Measurements from ENCODE around the gene MGAT5. TPM values are rescaled to one million over a fixed set of nuclear protein-coding genes. Genes with fewer than 3 reads are reported as not detected.

The MGAT5 gene
- total RNA-seq, 4 donors from 2014 or later: 16.3 to 37.8 (median 32.5) TPM

- H3K4me3 ChIP-seq (ENCODE audit: low read depth, poor library complexity, severe bottlenecking): no peak overlapping the region
- peak in 1 of 2 donors; percentile 53 for DNase-seq (ENCODE audit: low spot score in 2 of 2)
- TF ChIP-seq, protein P1, sequence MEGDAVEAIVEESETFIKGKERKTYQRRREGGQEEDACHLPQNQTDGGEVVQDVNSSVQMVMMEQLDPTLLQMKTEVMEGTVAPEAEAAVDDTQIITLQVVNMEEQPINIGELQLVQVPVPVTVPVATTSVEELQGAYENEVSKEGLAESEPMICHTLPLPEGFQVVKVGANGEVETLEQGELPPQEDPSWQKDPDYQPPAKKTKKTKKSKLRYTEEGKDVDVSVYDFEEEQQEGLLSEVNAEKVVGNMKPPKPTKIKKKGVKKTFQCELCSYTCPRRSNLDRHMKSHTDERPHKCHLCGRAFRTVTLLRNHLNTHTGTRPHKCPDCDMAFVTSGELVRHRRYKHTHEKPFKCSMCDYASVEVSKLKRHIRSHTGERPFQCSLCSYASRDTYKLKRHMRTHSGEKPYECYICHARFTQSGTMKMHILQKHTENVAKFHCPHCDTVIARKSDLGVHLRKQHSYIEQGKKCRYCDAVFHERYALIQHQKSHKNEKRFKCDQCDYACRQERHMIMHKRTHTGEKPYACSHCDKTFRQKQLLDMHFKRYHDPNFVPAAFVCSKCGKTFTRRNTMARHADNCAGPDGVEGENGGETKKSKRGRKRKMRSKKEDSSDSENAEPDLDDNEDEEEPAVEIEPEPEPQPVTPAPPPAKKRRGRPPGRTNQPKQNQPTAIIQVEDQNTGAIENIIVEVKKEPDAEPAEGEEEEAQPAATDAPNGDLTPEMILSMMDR (IDR thresholded peaks at IDR 0.05): no peak
- no peak for TF ChIP-seq POLR2A (IDR thresholded peaks at IDR 0.05)
- WGBS, 2 donors: 94 to 96% methylated on average over 7 of the region's 7 CpGs
- intact Hi-C loops (cut with DNase I; ENCODE audit: low total_unique reads): no loop called here
Measured at GRCh38 chr2:134457353-134457752, 203.5 kb downstream of the MGAT5 start.

GRCh38 chr2:134457765-134458472 is 204.0 kb downstream of the MGAT5 start:
- intact Hi-C loops (cut with DNase I; ENCODE audit: low total_unique reads): no loop called here
- peak in 1 of 2 donors; percentile 66 for DNase-seq (ENCODE audit: low spot score in 2 of 2)
- no peak overlapping the region for H3K4me3 ChIP-seq (ENCODE audit: low read depth, poor library complexity, severe bottlenecking)
- no peak for TF ChIP-seq POLR2A (IDR thresholded peaks at IDR 0.05)
- TF ChIP-seq, protein P1 (IDR thresholded peaks at IDR 0.05): no peak
- WGBS, 2 donors: 83 to 87% methylated on average over 18 of the region's 18 CpGs

GRCh38 chr2:134458473-134458853 is 204.6 kb downstream of the MGAT5 start:
- 85 to 94% methylated on average over 6 of the region's 6 CpGs for WGBS, 2 donors
- intact Hi-C loops (cut with DNase I; ENCODE audit: low total_unique reads): no loop called here
- no peak overlapping the region for H3K4me3 ChIP-seq (ENCODE audit: low read depth, poor library complexity, severe bottlenecking)
- DNase-seq (ENCODE audit: low spot score in 2 of 2): no peak
- TF ChIP-seq POLR2A (IDR thresholded peaks at IDR 0.05): no peak
- TF ChIP-seq, protein P1 (IDR thresholded peaks at IDR 0.05): no peak

- TF ChIP-seq, protein P1 (IDR thresholded peaks at IDR 0.05): no peak
- TF ChIP-seq POLR2A (IDR thresholded peaks at IDR 0.05): no peak
- intact Hi-C loops (cut with DNase I; ENCODE audit: low total_unique reads): no loop called here
- no peak overlapping the region for H3K4me3 ChIP-seq (ENCODE audit: low read depth, poor library complexity, severe bottlenecking)
- peak in 1 of 2 donors; percentile 43 for DNase-seq (ENCODE audit: low spot score in 2 of 2)
- 88 to 93% methylated on average over 10 of the region's 10 CpGs for WGBS, 2 donors
Measured at GRCh38 chr2:134458950-134459349, 205.1 kb downstream of the MGAT5 start.

DNA sequence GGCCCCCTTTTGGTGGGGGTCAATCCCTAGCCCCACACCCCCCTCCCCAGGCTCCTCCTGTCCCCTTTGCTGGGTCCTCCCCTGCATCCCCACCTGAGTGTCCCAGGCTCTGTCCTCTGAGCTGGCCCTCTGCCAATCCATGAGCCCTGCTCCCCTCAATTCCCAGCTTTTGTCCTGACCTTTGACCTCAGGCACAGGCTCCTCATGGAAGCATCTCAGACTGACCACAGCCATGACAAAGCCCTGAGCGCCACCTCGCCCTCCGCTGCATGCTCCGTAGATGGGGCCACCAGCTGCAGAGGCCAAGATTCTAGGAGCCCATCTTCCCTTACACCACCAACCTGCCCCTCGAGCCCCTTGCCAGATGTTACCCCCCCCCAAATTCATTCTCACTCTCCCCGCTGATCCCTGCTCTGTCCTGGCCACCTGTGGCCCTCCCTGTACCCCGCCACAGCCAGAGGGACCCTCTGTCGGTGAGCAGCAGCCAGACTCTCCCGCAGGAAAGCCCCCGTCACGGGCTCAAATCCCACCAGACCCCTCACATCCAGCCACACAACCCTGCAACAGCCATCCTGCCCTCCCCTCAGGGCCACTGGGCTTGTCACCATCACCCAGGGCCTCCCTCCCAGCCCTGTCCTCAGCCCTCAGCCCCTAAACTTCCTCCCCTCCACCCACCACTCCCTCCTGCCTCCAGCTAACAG is 206.0 kb downstream of the MGAT5 start:
- peak in 1 of 2 donors; percentile 66 for DNase-seq (ENCODE audit: low spot score in 2 of 2)
- H3K4me3 ChIP-seq (ENCODE audit: low read depth, poor library complexity, severe bottlenecking): no peak overlapping the region
- TF ChIP-seq, protein P1 (IDR thresholded peaks at IDR 0.05): no peak
- TF ChIP-seq POLR2A (IDR thresholded peaks at IDR 0.05): no peak
- 92 to 97% methylated on average over 11 of the region's 11 CpGs for WGBS, 2 donors
- intact Hi-C loops (cut with DNase I; ENCODE audit: low total_unique reads): no loop called here
